ENCODE results near the gene GRIN2C. TPM values are rescaled to one million over a fixed set of nuclear protein-coding genes. Genes with fewer than 3 reads are reported as not detected.

GRIN2C gene
- total and polyA plus RNA-seq, 9 of the 15 experiments (the other 6 are each of a cell fraction or from before 2014, with no cell fraction given), result under 0.01 to 0.33 (median 0.10) TPM; not detected in 2

DNA sequence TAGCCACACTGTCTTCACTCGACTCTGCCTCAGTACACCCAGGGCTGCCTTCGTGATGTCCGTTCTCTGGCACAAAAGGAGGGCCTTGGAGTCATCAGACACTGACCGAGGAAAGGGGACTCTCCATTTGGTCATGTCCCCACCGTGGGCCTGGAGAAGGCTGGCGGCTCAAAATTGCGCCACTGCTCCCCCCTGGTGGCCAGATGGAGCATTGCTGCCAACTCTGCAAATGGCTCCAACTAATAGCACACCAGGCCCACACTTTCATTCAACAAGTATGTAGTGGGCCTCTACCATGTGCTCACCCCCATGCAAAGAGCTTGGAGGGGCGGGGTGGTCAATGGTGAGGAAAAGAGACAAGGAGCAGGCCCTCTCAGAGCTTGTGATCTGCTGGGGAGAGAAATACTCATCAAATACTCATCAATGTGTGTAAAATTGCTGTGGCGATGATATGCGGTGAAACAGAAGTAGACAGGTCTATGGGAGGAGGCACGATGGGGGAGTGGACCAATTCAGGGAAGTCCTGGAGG, 5.2 kb upstream of the GRIN2C start (continued):
- TF ChIP-seq KDM5B (IDR thresholded peaks at IDR 0.05; ENCODE audit: insufficient replicate concordance, low read depth, low read length), result no peak
- TF ChIP-seq, protein P1, sequence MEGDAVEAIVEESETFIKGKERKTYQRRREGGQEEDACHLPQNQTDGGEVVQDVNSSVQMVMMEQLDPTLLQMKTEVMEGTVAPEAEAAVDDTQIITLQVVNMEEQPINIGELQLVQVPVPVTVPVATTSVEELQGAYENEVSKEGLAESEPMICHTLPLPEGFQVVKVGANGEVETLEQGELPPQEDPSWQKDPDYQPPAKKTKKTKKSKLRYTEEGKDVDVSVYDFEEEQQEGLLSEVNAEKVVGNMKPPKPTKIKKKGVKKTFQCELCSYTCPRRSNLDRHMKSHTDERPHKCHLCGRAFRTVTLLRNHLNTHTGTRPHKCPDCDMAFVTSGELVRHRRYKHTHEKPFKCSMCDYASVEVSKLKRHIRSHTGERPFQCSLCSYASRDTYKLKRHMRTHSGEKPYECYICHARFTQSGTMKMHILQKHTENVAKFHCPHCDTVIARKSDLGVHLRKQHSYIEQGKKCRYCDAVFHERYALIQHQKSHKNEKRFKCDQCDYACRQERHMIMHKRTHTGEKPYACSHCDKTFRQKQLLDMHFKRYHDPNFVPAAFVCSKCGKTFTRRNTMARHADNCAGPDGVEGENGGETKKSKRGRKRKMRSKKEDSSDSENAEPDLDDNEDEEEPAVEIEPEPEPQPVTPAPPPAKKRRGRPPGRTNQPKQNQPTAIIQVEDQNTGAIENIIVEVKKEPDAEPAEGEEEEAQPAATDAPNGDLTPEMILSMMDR (IDR thresholded peaks at IDR 0.05 in 2 of 3, conservative IDR thresholded peaks at IDR 0.05 in 1 of 3; ENCODE audit: insufficient read depth in 2 of 3, low read depth in 1 of 3, low read length in 3 of 3), result peak; percentile 90 to 98 (median 90)
- TF ChIP-seq, protein P2, sequence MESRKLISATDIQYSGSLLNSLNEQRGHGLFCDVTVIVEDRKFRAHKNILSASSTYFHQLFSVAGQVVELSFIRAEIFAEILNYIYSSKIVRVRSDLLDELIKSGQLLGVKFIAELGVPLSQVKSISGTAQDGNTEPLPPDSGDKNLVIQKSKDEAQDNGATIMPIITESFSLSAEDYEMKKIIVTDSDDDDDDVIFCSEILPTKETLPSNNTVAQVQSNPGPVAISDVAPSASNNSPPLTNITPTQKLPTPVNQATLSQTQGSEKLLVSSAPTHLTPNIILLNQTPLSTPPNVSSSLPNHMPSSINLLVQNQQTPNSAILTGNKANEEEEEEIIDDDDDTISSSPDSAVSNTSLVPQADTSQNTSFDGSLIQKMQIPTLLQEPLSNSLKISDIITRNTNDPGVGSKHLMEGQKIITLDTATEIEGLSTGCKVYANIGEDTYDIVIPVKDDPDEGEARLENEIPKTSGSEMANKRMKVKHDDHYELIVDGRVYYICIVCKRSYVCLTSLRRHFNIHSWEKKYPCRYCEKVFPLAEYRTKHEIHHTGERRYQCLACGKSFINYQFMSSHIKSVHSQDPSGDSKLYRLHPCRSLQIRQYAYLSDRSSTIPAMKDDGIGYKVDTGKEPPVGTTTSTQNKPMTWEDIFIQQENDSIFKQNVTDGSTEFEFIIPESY (CRISPR knock-in tag; IDR thresholded peaks at IDR 0.05), result peak; percentile 73
- TF ChIP-seq ZNF444 (CRISPR knock-in tag; IDR thresholded peaks at IDR 0.05), result no peak
- TF ChIP-seq SOX6 (IDR thresholded peaks at IDR 0.05), result 0 out of 2 replicates have a peak, but pooled peaks have one; percentile 10
- 0 out of 2 replicates have a peak, but pooled peaks have one; percentile 21 for TF ChIP-seq MAFK (IDR thresholded peaks at IDR 0.05; ENCODE audit: low read length)
- peak; percentile 28; the same call in 1 of the 2 replicates for TF ChIP-seq HDGF (IDR thresholded peaks at IDR 0.05)
- TF ChIP-seq MYC (IDR thresholded peaks at IDR 0.05; ENCODE audit: low read depth, low read length), result peak; percentile 39; the same call in 1 of the 2 replicates
- TF ChIP-seq MYC (CRISPR knock-in tag; IDR thresholded peaks at IDR 0.05; ENCODE audit: borderline replicate concordance, low read depth), result no peak
- TF ChIP-seq DPF2 (IDR thresholded peaks at IDR 0.05), result 0 out of 2 replicates have a peak, but pooled peaks have one; percentile 24
- TF ChIP-seq, protein P3, sequence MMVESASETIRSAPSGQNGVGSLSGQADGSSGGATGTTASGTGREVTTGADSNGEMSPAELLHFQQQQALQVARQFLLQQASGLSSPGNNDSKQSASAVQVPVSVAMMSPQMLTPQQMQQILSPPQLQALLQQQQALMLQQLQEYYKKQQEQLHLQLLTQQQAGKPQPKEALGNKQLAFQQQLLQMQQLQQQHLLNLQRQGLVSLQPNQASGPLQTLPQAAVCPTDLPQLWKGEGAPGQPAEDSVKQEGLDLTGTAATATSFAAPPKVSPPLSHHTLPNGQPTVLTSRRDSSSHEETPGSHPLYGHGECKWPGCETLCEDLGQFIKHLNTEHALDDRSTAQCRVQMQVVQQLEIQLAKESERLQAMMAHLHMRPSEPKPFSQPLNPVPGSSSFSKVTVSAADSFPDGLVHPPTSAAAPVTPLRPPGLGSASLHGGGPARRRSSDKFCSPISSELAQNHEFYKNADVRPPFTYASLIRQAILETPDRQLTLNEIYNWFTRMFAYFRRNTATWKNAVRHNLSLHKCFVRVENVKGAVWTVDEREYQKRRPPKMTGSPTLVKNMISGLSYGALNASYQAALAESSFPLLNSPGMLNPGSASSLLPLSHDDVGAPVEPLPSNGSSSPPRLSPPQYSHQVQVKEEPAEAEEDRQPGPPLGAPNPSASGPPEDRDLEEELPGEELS (CRISPR knock-in tag; IDR thresholded peaks at IDR 0.05; ENCODE audit: borderline replicate concordance), result peak; percentile 44; the same call in 1 of the 2 replicates
- TF ChIP-seq STAG1 (CRISPR knock-in tag; IDR thresholded peaks at IDR 0.05; ENCODE audit: borderline replicate concordance), result peak; percentile 54; the same call in 1 of the 2 replicates
- TF ChIP-seq, protein P4, sequence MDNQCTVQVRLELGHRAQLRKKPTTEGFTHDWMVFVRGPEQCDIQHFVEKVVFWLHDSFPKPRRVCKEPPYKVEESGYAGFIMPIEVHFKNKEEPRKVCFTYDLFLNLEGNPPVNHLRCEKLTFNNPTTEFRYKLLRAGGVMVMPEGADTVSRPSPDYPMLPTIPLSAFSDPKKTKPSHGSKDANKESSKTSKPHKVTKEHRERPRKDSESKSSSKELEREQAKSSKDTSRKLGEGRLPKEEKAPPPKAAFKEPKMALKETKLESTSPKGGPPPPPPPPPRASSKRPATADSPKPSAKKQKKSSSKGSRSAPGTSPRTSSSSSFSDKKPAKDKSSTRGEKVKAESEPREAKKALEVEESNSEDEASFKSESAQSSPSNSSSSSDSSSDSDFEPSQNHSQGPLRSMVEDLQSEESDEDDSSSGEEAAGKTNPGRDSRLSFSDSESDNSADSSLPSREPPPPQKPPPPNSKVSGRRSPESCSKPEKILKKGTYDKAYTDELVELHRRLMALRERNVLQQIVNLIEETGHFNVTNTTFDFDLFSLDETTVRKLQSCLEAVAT (IDR thresholded peaks at IDR 0.05), result no peak
- TF ChIP-seq CBX3 (IDR thresholded peaks at IDR 0.05; ENCODE audit: borderline replicate concordance in 1 of 2, low read length in 2 of 2), result peak in 1 of 2 experiments; percentile 38; a peak in 1 of 3 replicates
- TF ChIP-seq GABPB1 (CRISPR knock-in tag; IDR thresholded peaks at IDR 0.05), result peak; percentile 25; the same call in 1 of the 2 replicates
- TF ChIP-seq, protein P5, sequence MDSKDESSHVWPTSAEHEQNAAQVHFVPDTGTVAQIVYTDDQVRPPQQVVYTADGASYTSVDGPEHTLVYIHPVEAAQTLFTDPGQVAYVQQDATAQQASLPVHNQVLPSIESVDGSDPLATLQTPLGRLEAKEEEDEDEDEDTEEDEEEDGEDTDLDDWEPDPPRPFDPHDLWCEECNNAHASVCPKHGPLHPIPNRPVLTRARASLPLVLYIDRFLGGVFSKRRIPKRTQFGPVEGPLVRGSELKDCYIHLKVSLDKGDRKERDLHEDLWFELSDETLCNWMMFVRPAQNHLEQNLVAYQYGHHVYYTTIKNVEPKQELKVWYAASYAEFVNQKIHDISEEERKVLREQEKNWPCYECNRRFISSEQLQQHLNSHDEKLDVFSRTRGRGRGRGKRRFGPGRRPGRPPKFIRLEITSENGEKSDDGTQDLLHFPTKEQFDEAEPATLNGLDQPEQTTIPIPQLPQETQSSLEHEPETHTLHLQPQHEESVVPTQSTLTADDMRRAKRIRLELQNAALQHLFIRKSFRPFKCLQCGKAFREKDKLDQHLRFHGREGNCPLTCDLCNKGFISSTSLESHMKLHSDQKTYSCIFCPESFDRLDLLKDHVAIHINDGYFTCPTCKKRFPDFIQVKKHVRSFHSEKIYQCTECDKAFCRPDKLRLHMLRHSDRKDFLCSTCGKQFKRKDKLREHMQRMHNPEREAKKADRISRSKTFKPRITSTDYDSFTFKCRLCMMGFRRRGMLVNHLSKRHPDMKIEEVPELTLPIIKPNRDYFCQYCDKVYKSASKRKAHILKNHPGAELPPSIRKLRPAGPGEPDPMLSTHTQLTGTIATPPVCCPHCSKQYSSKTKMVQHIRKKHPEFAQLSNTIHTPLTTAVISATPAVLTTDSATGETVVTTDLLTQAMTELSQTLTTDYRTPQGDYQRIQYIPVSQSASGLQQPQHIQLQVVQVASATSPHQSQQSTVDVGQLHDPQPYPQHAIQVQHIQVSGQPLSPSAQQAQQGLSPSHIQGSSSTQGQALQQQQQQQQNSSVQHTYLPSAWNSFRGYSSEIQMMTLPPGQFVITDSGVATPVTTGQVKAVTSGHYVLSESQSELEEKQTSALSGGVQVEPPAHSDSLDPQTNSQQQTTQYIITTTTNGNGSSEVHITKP (IDR thresholded peaks at IDR 0.05; ENCODE audit: partially characterized antibody), result peak; percentile 23

Data from K562 (cell line).